ENCODE results near the gene MDFIC2.
A peak's percentile ranks its signal among the peaks of the same experiment; 100 is the strongest.
"Not testable (repeated sequence)": the region's sequence is repeated elsewhere in the genome, so short reads cannot be mapped to it uniquely, and the experiment has no call there.

Gene MDFIC2

GRCh38 chr3:70312336-70312735 is at the start of gene MDFIC2:
Gene MDFIC2, minus strand, starts transcription at chr3:70312638. Its CDS starts 665 bp downstream, at chr3:70311973.
- no peak for TF ChIP-seq CTCF (IDR thresholded peaks at IDR 0.05)
- no peak for DNase-seq (ENCODE audit: low spot score)

GRCh38 chr3:70360979-70361760 is 48.7 kb upstream of the MDFIC2 start:
- no peak for DNase-seq (ENCODE audit: low spot score)
- H3K4me3 ChIP-seq = no peak overlapping the region
- TF ChIP-seq CTCF (IDR thresholded peaks at IDR 0.05) = no peak
- H3K27ac ChIP-seq = no peak overlapping the region

More at GRCh38 chr3:70312336-70312735, at the start of gene MDFIC2:
- H3K4me3 ChIP-seq = no peak within 1 kb of the TSS
- no peak within 1 kb of the TSS for H3K27ac ChIP-seq

GRCh38 chr3:70359711-70360110 is 47.3 kb upstream of the MDFIC2 start:
- Histone ChIP-seq H3K27ac (no peak overlapping the region), H3K4me3 (no peak overlapping the region)
- TF ChIP-seq CTCF (IDR thresholded peaks at IDR 0.05) = no peak
- no peak for DNase-seq (ENCODE audit: low spot score)

- no peak for DNase-seq (ENCODE audit: low spot score)
- TF ChIP-seq CTCF (IDR thresholded peaks at IDR 0.05) = peak; percentile 41
- Histone ChIP-seq H3K27ac (no peak overlapping the region), H3K4me3 (no peak overlapping the region)
These were observed 46.6 kb upstream of the MDFIC2 start for GRCh38 chr3:70358978-70359580.

- TF ChIP-seq CTCF (IDR thresholded peaks at IDR 0.05) = no peak
- H3K4me3 ChIP-seq = no peak overlapping the region
- DNase-seq (ENCODE audit: low spot score) = no peak
- no peak overlapping the region for H3K27ac ChIP-seq
These were observed 39.8 kb upstream of the MDFIC2 start for GRCh38 chr3:70352215-70352614.

GRCh38 chr3:70342149-70342548 is 29.7 kb upstream of the MDFIC2 start:
- no peak for TF ChIP-seq CTCF (IDR thresholded peaks at IDR 0.05)
- no peak for DNase-seq (ENCODE audit: low spot score)
- H3K4me3 ChIP-seq = no peak overlapping the region
- H3K27ac ChIP-seq = no peak overlapping the region

- H3K4me3 ChIP-seq; H3K27ac ChIP-seq; DNase-seq (ENCODE audit: low spot score): not testable (repeated sequence)
These were observed 24.4 kb upstream of the MDFIC2 start for GRCh38 chr3:70336885-70337284.
